ENCODE results near the gene GAS2L2.

Gene GAS2L2

GRCh38 chr17:35752945-35753764, at the start of gene GAS2L2:
Gene GAS2L2 (minus strand): TSS chr17:35753239. CDS start chr17:35752850, 389 bp downstream.
- no peak for DNase-seq

- peak; percentile 2 for DNase-seq
Observed at GRCh38 chr17:35801583-35802224, 48.7 kb upstream of the GAS2L2 start.

GRCh38 chr17:35799942-35800341, 46.9 kb upstream of the GAS2L2 start:
- no peak for DNase-seq

GRCh38 chr17:35797918-35798317, 44.9 kb upstream of the GAS2L2 start:
- no peak for DNase-seq

- DNase-seq = no peak
Observed at GRCh38 chr17:35797370-35797769, 44.3 kb upstream of the GAS2L2 start.

- no peak for DNase-seq
Observed at GRCh38 chr17:35796942-35797341, 43.9 kb upstream of the GAS2L2 start.

GRCh38 chr17:35795871-35796265, 42.8 kb upstream of the GAS2L2 start:
- DNase-seq = no peak

GRCh38 chr17:35795007-35795870, 42.2 kb upstream of the GAS2L2 start, which contains the start of gene MMP28:
Gene MMP28 (minus strand): TSS chr17:35795641. CDS start chr17:35795377, 264 bp downstream.
- DNase-seq = peak; percentile 5

- no peak for DNase-seq
Observed at GRCh38 chr17:35793257-35793656, 40.2 kb upstream of the GAS2L2 start.

- DNase-seq = no peak
Observed at GRCh38 chr17:35791681-35792350, 38.8 kb upstream of the GAS2L2 start.

GRCh38 chr17:35790841-35791240, 37.8 kb upstream of the GAS2L2 start:
- DNase-seq = no peak

- no peak for DNase-seq
Observed at GRCh38 chr17:35788477-35789368, 35.7 kb upstream of the GAS2L2 start.

- DNase-seq = no peak
Observed at GRCh38 chr17:35786941-35787432, 33.9 kb upstream of the GAS2L2 start.

- no peak for DNase-seq
Observed at GRCh38 chr17:35784895-35785294, 31.9 kb upstream of the GAS2L2 start.

- no peak for DNase-seq
Observed at GRCh38 chr17:35780950-35781349, 27.9 kb upstream of the GAS2L2 start.

- no peak for DNase-seq
Observed at GRCh38 chr17:35778641-35779196, 25.7 kb upstream of the GAS2L2 start.

- no peak for DNase-seq
Observed at GRCh38 chr17:35775583-35775982, 22.5 kb upstream of the GAS2L2 start.

- no peak for DNase-seq
Observed at GRCh38 chr17:35775039-35775438, 22.0 kb upstream of the GAS2L2 start.

- DNase-seq = no peak
Observed at GRCh38 chr17:35774499-35774898, 21.5 kb upstream of the GAS2L2 start.

- DNase-seq = no peak
Observed at GRCh38 chr17:35773679-35774425, 20.8 kb upstream of the GAS2L2 start.

Measured in activated CD4-positive, alpha-beta T cell treated with anti-CD3 and anti-CD28 coated beads, Interleukin-2, amount 50 U/mL, for 16 hours (primary cell).